ENCODE data around the gene PPP1R7.

Gene PPP1R7

DNA sequence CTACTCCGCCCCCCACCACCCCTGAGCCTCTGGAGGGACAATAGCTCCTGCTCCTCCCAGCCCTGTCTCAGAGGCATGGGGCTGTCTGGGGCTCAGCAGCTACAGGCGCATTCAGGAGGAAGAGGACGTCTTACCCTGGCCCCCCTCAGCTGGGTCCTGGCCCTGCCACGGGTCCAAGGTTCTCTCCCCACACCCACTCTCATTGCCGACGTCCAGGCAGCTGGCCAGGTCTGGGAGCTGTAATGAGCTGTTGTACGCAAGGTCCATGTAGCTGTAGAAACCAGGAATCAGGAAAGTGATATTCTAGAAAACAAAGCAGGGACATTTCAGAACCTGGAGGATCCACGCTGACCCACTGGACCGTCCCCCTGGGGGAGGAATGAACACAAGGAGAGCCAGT is 14.5 kb upstream of the PPP1R7 start:
- TF ChIP-seq CTCF (conservative IDR thresholded peaks at IDR 0.05; ENCODE audit: low read length) = no peak
- H3K4me3 ChIP-seq (ENCODE audit: low read length) = no peak overlapping the region
- DNase-seq (ENCODE audit: low read depth) = no peak

DNA sequence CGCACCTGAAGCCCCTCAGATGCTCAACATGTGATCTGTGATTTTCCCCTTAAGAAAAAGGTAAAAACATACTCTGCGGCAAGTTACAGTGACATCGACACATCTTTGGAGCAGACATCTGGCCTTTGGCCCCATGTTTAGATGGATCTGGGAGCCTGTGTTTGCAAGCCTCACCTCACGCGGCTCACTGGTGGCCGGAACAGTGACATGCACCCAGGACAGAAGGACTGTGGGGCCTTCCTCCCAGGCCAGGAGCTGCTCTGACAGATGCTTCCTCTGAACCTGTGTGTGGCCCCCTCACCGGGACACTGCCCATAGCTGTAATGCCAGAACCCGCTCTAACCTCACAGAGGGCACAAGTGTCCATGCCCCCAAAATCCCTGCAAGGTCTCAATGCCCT is 14.1 kb upstream of the PPP1R7 start:
- no peak overlapping the region for H3K4me3 ChIP-seq (ENCODE audit: low read length)
- DNase-seq (ENCODE audit: low read depth) = no peak
- no peak for TF ChIP-seq CTCF (conservative IDR thresholded peaks at IDR 0.05; ENCODE audit: low read length)

GRCh38 chr2:241136661-241137260 is 13.5 kb upstream of the PPP1R7 start:
- no peak for TF ChIP-seq CTCF (conservative IDR thresholded peaks at IDR 0.05; ENCODE audit: low read length)
- H3K4me3 ChIP-seq (ENCODE audit: low read length) = no peak overlapping the region

GRCh38 chr2:241137276-241138190 is 12.7 kb upstream of the PPP1R7 start:
- no peak for DNase-seq (ENCODE audit: low read depth)
- TF ChIP-seq CTCF (conservative IDR thresholded peaks at IDR 0.05; ENCODE audit: low read length) = no peak
- no peak overlapping the region for H3K4me3 ChIP-seq (ENCODE audit: low read length)

More at GRCh38 chr2:241136661-241137260, 13.5 kb upstream of the PPP1R7 start:
- no peak for DNase-seq (ENCODE audit: low read depth)

DNA sequence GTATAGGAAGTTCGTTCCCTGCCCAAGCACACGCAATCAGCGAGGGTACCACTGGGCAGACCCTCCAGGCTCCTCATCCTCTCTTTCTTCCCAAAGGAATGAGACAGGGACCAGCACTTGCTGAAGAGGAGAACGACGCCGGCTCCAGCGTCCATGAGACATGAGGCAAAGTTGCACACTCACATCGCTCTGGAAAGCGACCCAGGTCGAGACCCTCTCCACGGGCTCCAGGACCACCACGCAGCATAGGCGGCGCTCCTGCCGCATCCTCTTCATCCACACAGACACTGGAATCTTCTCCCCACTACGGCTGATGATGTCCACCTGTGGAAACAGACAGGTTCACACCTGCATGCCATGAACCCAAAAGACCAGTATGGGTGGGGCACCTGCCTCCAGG is 11.8 kb upstream of the PPP1R7 start:
- no peak for TF ChIP-seq CTCF (conservative IDR thresholded peaks at IDR 0.05; ENCODE audit: low read length)
- no peak for DNase-seq (ENCODE audit: low read depth)
- no peak overlapping the region for H3K4me3 ChIP-seq (ENCODE audit: low read length)

- H3K4me3 ChIP-seq (ENCODE audit: low read length) = no peak overlapping the region
- no peak for TF ChIP-seq CTCF (conservative IDR thresholded peaks at IDR 0.05; ENCODE audit: low read length)
- no peak for DNase-seq (ENCODE audit: low read depth)
Observed at GRCh38 chr2:241139531-241140444, 10.5 kb upstream of the PPP1R7 start.
